A549 (cell line): ENCODE data around the gene TMEM145. TPM values are rescaled to one million over a fixed set of nuclear protein-coding genes. Genes with fewer than 3 reads are reported as not detected.

ENCODE experiments used
- ATAC-seq, 2 experiments: fragments of 200-7000 bp in 1 of 2; fragments of >200 bp in 1 of 2; cut with Nextera tagmentation in 1 of 2; cut with Tn5 transposase in 1 of 2; 3 replicates each; pipeline versions ENCODE4 v1.8.0 to v1.9.1; 2018 to 2020; ENCODE audit warnings: mild to moderate bottlenecking in 1 of 2, moderate library complexity in 1 of 2
- CTCF ChIA-PET: fragments of 300-600 bp; sonication (Branson Sonifier 250); formaldehyde crosslinking; extraction: SDS; loops from one replicate; lab custom pipeline; 2021; ENCODE audit warnings: antibody characterized with exemption, inconsistent platforms; lab: Yijun Ruan, JAX
- POLR2A ChIA-PET: fragments of 350-600 bp; formaldehyde crosslinking; extraction: SDS; loops from one replicate; lab custom pipeline; 2021; ENCODE audit warnings: antibody characterized with exemption, inconsistent platforms; lab: Yijun Ruan, JAX
- DNase-seq, 2 experiments: peaks; one replicate each; pipeline versions ENCODE4 v3.0.0 to v3.0.0-alpha.2; 2011 to 2016; ENCODE audit warnings: low read depth in 1 of 2, low spot score in 1 of 2
- FAIRE-seq: peaks from 2 replicates; lab custom pipeline; 2011; peaks lifted over from hg19 to GRCh38; lab: Jason Lieb, UNC
- H3K27ac ChIP-seq, 2 experiments: fragments of >200 bp; sonication (Bioruptor Twin); formaldehyde crosslinking; 3 replicates each; pipeline ENCODE4 v1.5.1; 2016 to 2017
- H3K4me1 ChIP-seq: fragments of >200 bp; sonication (Bioruptor Twin); formaldehyde crosslinking; 3 replicates; pipeline ENCODE4 v1.6.1; 2016
- H3K4me2 ChIP-seq: fragments of >200 bp; sonication (Bioruptor Twin); formaldehyde crosslinking; 3 replicates; pipeline ENCODE4 v1.6.1; 2016
- H3K4me3 ChIP-seq: fragments of >200 bp; sonication (Bioruptor Twin); formaldehyde crosslinking; 3 replicates; pipeline ENCODE4 v1.5.1; 2016
- H3K9me3 ChIP-seq: fragments of >200 bp; sonication (Bioruptor Twin); formaldehyde crosslinking; 3 replicates; pipeline ENCODE4 v1.6.1; 2016
- BHLHE40 ChIP-seq: IDR thresholded peaks from 2 replicates; pipeline ENCODE4 v1.6.1; 2012; ENCODE audit warnings: low read depth, low read length, inconsistent platforms
- CTCF ChIP-seq: fragments of >200 bp; sonication (Bioruptor Twin); formaldehyde crosslinking; IDR thresholded peaks from 3 replicates; pipeline ENCODE4 v1.5.1; 2016
- E2F6 ChIP-seq: IDR thresholded peaks from 2 replicates; pipeline ENCODE4 v1.6.1; 2012; ENCODE audit warnings: low read depth, borderline replicate concordance
- EHMT2 ChIP-seq: fragments of 200-600 bp; sonication (generic); IDR thresholded peaks from 2 replicates; pipeline ENCODE4 v1.6.1; 2016; ENCODE audit warnings: antibody characterized with exemption, low read depth, mild to moderate bottlenecking, moderate library complexity
- HOXA7 ChIP-seq: fragments of 250-450 bp; sonication (Bioruptor Pico); IDR thresholded peaks from 2 replicates; pipeline ENCODE4 v1.5.0; 2020; ENCODE audit warnings: mild to moderate bottlenecking, moderate library complexity
- HOXB13 ChIP-seq: fragments of 250-450 bp; sonication (Bioruptor Pico); IDR thresholded peaks from 2 replicates; pipeline ENCODE4 v1.5.0; 2020; ENCODE audit warnings: low read depth, mild to moderate bottlenecking, moderate library complexity
- KDM1A ChIP-seq: fragments of 200-600 bp; sonication (generic); IDR thresholded peaks from 2 replicates; pipeline ENCODE4 v1.6.1; 2016; ENCODE audit warnings: low read depth, mild to moderate bottlenecking
- NR3C1 ChIP-seq: fragments of >200 bp; sonication (Bioruptor Twin); formaldehyde crosslinking; IDR thresholded peaks from 3 replicates; pipeline ENCODE4 v1.6.1; 2017
- PHF8 ChIP-seq: fragments of 200-600 bp; sonication (generic); IDR thresholded peaks from 2 replicates; pipeline ENCODE4 v1.6.1; 2016; ENCODE audit warnings: low read depth, mild to moderate bottlenecking, antibody characterized with exemption, moderate library complexity, borderline replicate concordance
- POLR2A ChIP-seq: IDR thresholded peaks from 2 replicates; pipeline ENCODE4 v1.6.1; 2012; ENCODE audit warnings: mild to moderate bottlenecking, low read length
- RARB ChIP-seq: fragments of 250-450 bp; sonication (Bioruptor Pico); IDR thresholded peaks from 2 replicates; pipeline ENCODE4 v1.8.0; 2021; ENCODE audit warnings: mild to moderate bottlenecking, moderate library complexity
- REST ChIP-seq: fragments of 200-600 bp; sonication (generic); IDR thresholded peaks from 2 replicates; pipeline ENCODE4 v1.6.1; 2016; ENCODE audit warnings: antibody characterized with exemption, mild to moderate bottlenecking, moderate library complexity
- RNF2 ChIP-seq: fragments of 200-600 bp; sonication (generic); IDR thresholded peaks from 2 replicates; pipeline ENCODE4 v1.6.1; 2016; ENCODE audit warnings: low read depth, mild to moderate bottlenecking, antibody characterized with exemption, moderate library complexity, borderline replicate concordance
- SMC3 ChIP-seq: fragments of >200 bp; sonication (Bioruptor Twin); formaldehyde crosslinking; IDR thresholded peaks from 3 replicates; pipeline ENCODE4 v1.6.1; 2018; ENCODE audit warnings: inconsistent platforms
- SREBF2 ChIP-seq: fragments of 450-650 bp; IDR thresholded peaks from 2 replicates; pipeline ENCODE4 v1.6.1; 2014; ENCODE audit warnings: mild to moderate bottlenecking, moderate library complexity
- TP53 ChIP-seq: fragments of 250-450 bp; sonication (Bioruptor Pico); IDR thresholded peaks from 2 replicates; pipeline ENCODE4 v1.5.0; 2021; ENCODE audit warnings: mild to moderate bottlenecking, moderate library complexity
- ZC3H11A ChIP-seq: fragments of 450-650 bp; IDR thresholded peaks from 2 replicates; pipeline ENCODE4 v1.6.1; 2014; ENCODE audit warnings: antibody characterized with exemption, mild to moderate bottlenecking
- ZFP36 ChIP-seq: fragments of 450-650 bp; IDR thresholded peaks from 2 replicates; pipeline ENCODE4 v1.6.1; 2014; ENCODE audit warnings: borderline replicate concordance; ENCODE audit not compliant: partially characterized antibody
- ZNF302 ChIP-seq: fragments of 250-450 bp; sonication (Bioruptor Pico); IDR thresholded peaks from 2 replicates; pipeline ENCODE4 v1.9.0; 2021; ENCODE audit warnings: inconsistent platforms, mild to moderate bottlenecking, moderate library complexity
- WGBS: methylation state at CpG from one replicate; pipeline ENCODE4 v1.1.6; 2017; ENCODE audit errors: missing lambda C conversion rate; 5-methylcytosine and 5-hydroxymethylcytosine counted together
- polyA plus RNA-seq, 4 experiments: library from polyadenylated mRNA; depleted of rRNA in 3 of 4; stranded (reverse); fragments of >200 nt; fragmentation: RNase III in 1 of 4; extraction: RNeasy Plus Mini Kit Qiagen cat#74134 plus additional on column Dnase treatment in 1 of 4; gene quantifications; 2 replicates in 3 of 4; 3 replicates in 1 of 4; pipeline ENCODE4 v1.2.3, GENCODE V29; 2011 to 2017
- TF ChIP-seq, protein P1 (sequence below): IDR thresholded peaks from 2 replicates; pipeline ENCODE4 v1.6.1; 2012
- TF ChIP-seq, protein P2 (sequence below): fragments of >200 bp; sonication (Bioruptor Twin); formaldehyde crosslinking; IDR thresholded peaks from 2 replicates; pipeline ENCODE4 v1.6.1; 2016
- TF ChIP-seq, protein P3 (sequence below): fragments of 450-650 bp; IDR thresholded peaks from 2 replicates; pipeline ENCODE4 v1.6.1; 2014; ENCODE audit warnings: antibody characterized with exemption

The TMEM145 gene
- polyA plus RNA-seq, 2 of the 4 experiments (the other 2 are of a cell fraction): 0.71 to 3.6 TPM

DNA sequence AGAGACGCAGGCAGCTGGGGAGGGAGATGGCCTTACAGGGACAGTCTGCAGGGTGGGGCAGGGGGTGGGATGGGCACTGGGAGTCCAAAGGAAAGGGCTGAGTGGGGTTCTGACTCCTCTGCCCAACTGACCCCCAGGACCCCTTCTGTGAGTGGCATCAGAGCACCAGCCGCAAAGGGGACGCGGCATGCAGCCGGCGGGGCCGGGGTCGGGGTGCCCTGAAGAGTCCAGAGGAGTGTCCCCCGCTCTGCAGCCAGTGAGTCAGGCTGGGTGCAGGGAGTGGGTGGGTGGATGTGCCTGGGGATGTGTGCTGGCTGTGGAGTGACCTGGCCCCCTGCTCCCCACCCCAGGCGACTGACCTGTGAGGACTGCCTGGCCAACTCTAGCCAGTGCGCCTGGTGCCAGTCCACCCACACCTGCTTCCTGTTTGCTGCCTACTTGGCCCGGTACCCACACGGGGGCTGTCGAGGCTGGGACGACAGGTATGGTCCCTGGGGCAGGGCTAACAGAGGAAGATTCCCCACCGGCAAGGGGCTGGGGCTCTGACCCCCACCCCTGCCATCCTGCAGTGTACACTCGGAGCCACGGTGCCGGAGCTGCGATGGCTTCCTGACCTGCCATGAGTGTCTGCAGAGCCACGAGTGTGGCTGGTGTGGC, 38.1 kb downstream of the TMEM145 start:
- FAIRE-seq (no peak), DNase-seq (no peak), ATAC-seq (no peak)
- CTCF ChIA-PET: no interaction called here
- Histone ChIP-seq H3K4me2 (no peak overlapping the region), H3K4me1 (peaks cover 6% of the 10 kb centered on the region; the same call in 2 of the 3 replicates), H3K27ac (no peak overlapping the region), H3K4me3 (no peak overlapping the region)
- POLR2A ChIA-PET: no interaction called here
- TF ChIP-seq, protein P1, sequence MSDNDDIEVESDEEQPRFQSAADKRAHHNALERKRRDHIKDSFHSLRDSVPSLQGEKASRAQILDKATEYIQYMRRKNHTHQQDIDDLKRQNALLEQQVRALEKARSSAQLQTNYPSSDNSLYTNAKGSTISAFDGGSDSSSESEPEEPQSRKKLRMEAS: no peak
- TF ChIP-seq KDM1A: no peak
- no peak for TF ChIP-seq RARB (CRISPR knock-in tag)
- TF ChIP-seq, protein P2, sequence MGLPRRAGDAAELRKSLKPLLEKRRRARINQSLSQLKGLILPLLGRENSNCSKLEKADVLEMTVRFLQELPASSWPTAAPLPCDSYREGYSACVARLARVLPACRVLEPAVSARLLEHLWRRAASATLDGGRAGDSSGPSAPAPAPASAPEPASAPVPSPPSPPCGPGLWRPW: no peak
- TF ChIP-seq, all 56 proteins: peak for 0
- 92% methylated on average over 21 of the region's 21 CpGs for WGBS
- no peaks in the 10 kb centered on the region for H3K9me3 ChIP-seq

- ChIA-PET CTCF (interaction anchor here (1.0 kb wide), 1 partner anchor 48 kb away, joined by 3 read pairs; no protein-coding TSS in a partner anchor), POLR2A (interaction anchor here (0.6 kb wide), 1 partner anchor 21 kb away, joined by 6 read pairs; no protein-coding TSS in a partner anchor)
- ATAC-seq (peak; percentile 8 to 47; a peak in 4 of 6 replicates), FAIRE-seq (no peak), DNase-seq (peak in 1 of 2 experiments; percentile 72)
- WGBS: 90% methylated on average over 22 of the region's 31 CpGs
- no peak overlapping the region for H3K4me3 ChIP-seq
- H3K9me3 ChIP-seq: no peaks in the 10 kb centered on the region
- H3K4me2 ChIP-seq: no peak overlapping the region
- no peak overlapping the region for H3K27ac ChIP-seq
- no peak for TF ChIP-seq ZFP36
- TF ChIP-seq PHF8: no peak
- TF ChIP-seq ZC3H11A: no peak
- TF ChIP-seq REST: no peak
- no peak for TF ChIP-seq CTCF
- TF ChIP-seq, protein P2: no peak
- no peak for TF ChIP-seq SMC3
- no peak for TF ChIP-seq HOXA7 (CRISPR knock-in tag)
- no peak for TF ChIP-seq POLR2A
- TF ChIP-seq E2F6: no peak
- TF ChIP-seq, protein P1: no peak
- no peak for TF ChIP-seq BHLHE40
- no peak for TF ChIP-seq EHMT2
- no peak for TF ChIP-seq NR3C1
- TF ChIP-seq TP53: no peak
- TF ChIP-seq HOXB13 (CRISPR knock-in tag): no peak
- no peak for TF ChIP-seq SREBF2
- TF ChIP-seq, protein P3, sequence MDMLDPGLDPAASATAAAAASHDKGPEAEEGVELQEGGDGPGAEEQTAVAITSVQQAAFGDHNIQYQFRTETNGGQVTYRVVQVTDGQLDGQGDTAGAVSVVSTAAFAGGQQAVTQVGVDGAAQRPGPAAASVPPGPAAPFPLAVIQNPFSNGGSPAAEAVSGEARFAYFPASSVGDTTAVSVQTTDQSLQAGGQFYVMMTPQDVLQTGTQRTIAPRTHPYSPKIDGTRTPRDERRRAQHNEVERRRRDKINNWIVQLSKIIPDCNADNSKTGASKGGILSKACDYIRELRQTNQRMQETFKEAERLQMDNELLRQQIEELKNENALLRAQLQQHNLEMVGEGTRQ: no peak
- no peak for TF ChIP-seq RNF2
- TF ChIP-seq ZNF302 (CRISPR knock-in tag): no peak
- no peaks in the 10 kb centered on the region for H3K4me1 ChIP-seq
Measured at GRCh38 chr19:42352301-42353259, 39.5 kb downstream of the TMEM145 start.
